B cell (primary cell): ENCODE results near the gene CALHM1.

Source experiments
- EZH2 ChIP-seq: IDR thresholded peaks from 2 replicates; pipeline ENCODE4 v1.6.1; 2012; ENCODE audit warnings: borderline replicate concordance, low read depth, mild to moderate bottlenecking, moderate library complexity, low read length; ENCODE audit not compliant: insufficient read depth, poor library complexity, severe bottlenecking
- TF ChIP-seq, protein P1 (sequence below): fragments of 200-600 bp; IDR thresholded peaks from one replicate; pipeline ENCODE4 v1.8.0; 2022; ENCODE audit warnings: antibody characterized with exemption, mild to moderate bottlenecking

GRCh38 chr10:103417601-103418000, 41.1 kb downstream of the CALHM1 start:
- TF ChIP-seq, protein P1, sequence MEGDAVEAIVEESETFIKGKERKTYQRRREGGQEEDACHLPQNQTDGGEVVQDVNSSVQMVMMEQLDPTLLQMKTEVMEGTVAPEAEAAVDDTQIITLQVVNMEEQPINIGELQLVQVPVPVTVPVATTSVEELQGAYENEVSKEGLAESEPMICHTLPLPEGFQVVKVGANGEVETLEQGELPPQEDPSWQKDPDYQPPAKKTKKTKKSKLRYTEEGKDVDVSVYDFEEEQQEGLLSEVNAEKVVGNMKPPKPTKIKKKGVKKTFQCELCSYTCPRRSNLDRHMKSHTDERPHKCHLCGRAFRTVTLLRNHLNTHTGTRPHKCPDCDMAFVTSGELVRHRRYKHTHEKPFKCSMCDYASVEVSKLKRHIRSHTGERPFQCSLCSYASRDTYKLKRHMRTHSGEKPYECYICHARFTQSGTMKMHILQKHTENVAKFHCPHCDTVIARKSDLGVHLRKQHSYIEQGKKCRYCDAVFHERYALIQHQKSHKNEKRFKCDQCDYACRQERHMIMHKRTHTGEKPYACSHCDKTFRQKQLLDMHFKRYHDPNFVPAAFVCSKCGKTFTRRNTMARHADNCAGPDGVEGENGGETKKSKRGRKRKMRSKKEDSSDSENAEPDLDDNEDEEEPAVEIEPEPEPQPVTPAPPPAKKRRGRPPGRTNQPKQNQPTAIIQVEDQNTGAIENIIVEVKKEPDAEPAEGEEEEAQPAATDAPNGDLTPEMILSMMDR, result no peak
- no peak for TF ChIP-seq EZH2
